K562 (cell line): Measurements from ENCODE around the gene CDC26. TPM values are rescaled to one million over a fixed set of nuclear protein-coding genes. Genes with fewer than 3 reads are reported as not detected.

Experiments
- ATAC-seq: fragments of 200-7000 bp; cut with Tn5 transposase; 3 replicates; pipeline ENCODE4 v1.9.1; 2020; ENCODE audit warnings: moderate library complexity
- BruUV-seq: library from RNA; stranded (reverse); fragments of 400-500 nt; replicated peaks from 2 replicates; lab custom pipeline; 2021; lab: Mats Ljungman, UMichigan
- CTCF ChIA-PET: fragments of 300-600 bp; formaldehyde crosslinking; extraction: SDS; loops from one replicate; lab custom pipeline; 2021; ENCODE audit warnings: low intra/inter-chr PET ratio; lab: Yijun Ruan, JAX
- POLR2A ChIA-PET: fragments of 300-600, 350-650 bp; sonication (Branson Sonifier 250); formaldehyde crosslinking; extraction: SDS; loops from one replicate; lab custom pipeline; 2021; ENCODE audit warnings: antibody characterized with exemption, inconsistent platforms; lab: Yijun Ruan, JAX
- DNase-seq, 4 experiments: peaks; one replicate each; pipeline versions ENCODE4 v3.0.0 to v3.0.0-alpha.2; 2011 to 2018; ENCODE audit warnings: low spot score in 3 of 4, mixed read lengths in 3 of 4; ENCODE audit errors: extremely low read depth in 1 of 4
- FAIRE-seq: peaks from 2 replicates; lab custom pipeline; 2011; peaks lifted over from hg19 to GRCh38; lab: Jason Lieb, UNC
- H2AFZ ChIP-seq: 2 replicates; pipeline ENCODE4 v1.6.0; 2011; ENCODE audit warnings: low read depth, low read length, control low read depth, inconsistent platforms
- H3K27ac ChIP-seq: fragments of 200-600 bp; 3 replicates; pipeline ENCODE4 v1.8.0; 2011; ENCODE audit warnings: low read depth, mild to moderate bottlenecking, control low read depth, inconsistent platforms, low read length, moderate library complexity, mixed read lengths; ENCODE audit errors: extremely low read depth
- H3K27me3 ChIP-seq, 2 experiments: fragments of 300-600 bp in 1 of 2; 2 replicates in 1 of 2; 3 replicates in 1 of 2; pipeline versions ENCODE4 v1.6.0 to v1.8.0; 2011; ENCODE audit warnings: inconsistent platforms in 2 of 2, low read length in 2 of 2, mild to moderate bottlenecking in 1 of 2, mixed read lengths in 1 of 2, moderate library complexity in 1 of 2; ENCODE audit not compliant: control insufficient read depth in 2 of 2, insufficient read depth in 2 of 2
- H3K36me3 ChIP-seq: fragments of 300-600 bp; 3 replicates; pipeline ENCODE4 v1.8.0; 2011; ENCODE audit warnings: mild to moderate bottlenecking, low read length, inconsistent platforms; ENCODE audit not compliant: control insufficient read depth, insufficient read depth
- H3K4me1 ChIP-seq, 2 experiments: fragments of 200-600 bp in 1 of 2; replicated peaks in 1 of 2; 2 replicates in 1 of 2; 3 replicates in 1 of 2; pipeline versions ENCODE4 v1.5.1 to v1.8.0; 2011; ENCODE audit warnings: inconsistent platforms in 2 of 2, low read length in 2 of 2, mild to moderate bottlenecking in 1 of 2, mixed read lengths in 1 of 2, moderate library complexity in 1 of 2; ENCODE audit not compliant: control insufficient read depth in 2 of 2, insufficient read depth in 2 of 2
- H3K4me2 ChIP-seq: 2 replicates; pipeline ENCODE4 v1.6.1; 2011; ENCODE audit warnings: low read length, control low read depth, inconsistent platforms, mixed read lengths; ENCODE audit not compliant: insufficient read depth
- H3K4me3 ChIP-seq: fragments of 200-600 bp; sonication (generic), shearing (Covaris generic); 2 replicates; pipeline ENCODE4 v1.5.1; 2016; ENCODE audit warnings: control low read depth, inconsistent platforms
- H3K79me2 ChIP-seq: fragments of 200-600 bp; 3 replicates; pipeline ENCODE4 v1.8.0; 2011; ENCODE audit warnings: low read length, inconsistent platforms; ENCODE audit not compliant: control insufficient read depth, insufficient read depth
- H3K9ac ChIP-seq, 2 experiments: 2 replicates each; pipeline versions ENCODE4 v1.6.0 to v1.6.1; 2011; ENCODE audit warnings: low read depth in 2 of 2, low read length in 2 of 2, control low read depth in 1 of 2, inconsistent platforms in 1 of 2, mild to moderate bottlenecking in 1 of 2, mixed read lengths in 1 of 2; ENCODE audit not compliant: insufficient read depth in 1 of 2
- H3K9me1 ChIP-seq: one replicate; pipeline ENCODE4 v1.6.0; 2011; ENCODE audit warnings: inconsistent platforms, mild to moderate bottlenecking, low read length, moderate library complexity; ENCODE audit not compliant: control insufficient read depth, insufficient read depth
- H3K9me3 ChIP-seq: replicated peaks from 2 replicates; pipeline ENCODE4 v1.5.1; 2011; ENCODE audit warnings: low read depth, low read length, inconsistent platforms; ENCODE audit not compliant: control insufficient read depth, insufficient read depth
- H4K20me1 ChIP-seq: replicated peaks from 2 replicates; pipeline ENCODE4 v1.6.1; 2011; ENCODE audit warnings: low read length, inconsistent platforms, mixed read lengths; ENCODE audit not compliant: control insufficient read depth, insufficient read depth
- ATF1 ChIP-seq, 2 experiments: fragments of 450-650 bp in 1 of 2; IDR thresholded peaks; 2 replicates each; pipeline ENCODE4 v1.6.1; 2016; ENCODE audit warnings: missing compliant biosample characterization in 1 of 2, missing genetic modification characterization in 1 of 2
- BCOR ChIP-seq: fragments of 450-650 bp; IDR thresholded peaks from 2 replicates; pipeline ENCODE4 v1.6.1; 2016
- CEBPB ChIP-seq: fragments of 450-650 bp; IDR thresholded peaks from 2 replicates; pipeline ENCODE4 v1.6.1; 2016; ENCODE audit warnings: missing genetic modification characterization, missing compliant biosample characterization
- CEBPG ChIP-seq, 3 experiments: fragments of 200-800 bp in 1 of 3; sonication (Bioruptor generic) in 1 of 3; sonication (generic) in 1 of 3; formaldehyde crosslinking in 1 of 3; IDR thresholded peaks in 2 of 3; conservative IDR thresholded peaks in 1 of 3; 2 replicates each; pipeline versions ENCODE4 v1.6.1 to v1.8.0; 2016 to 2022; ENCODE audit warnings: missing compliant biosample characterization in 2 of 3, missing genetic modification characterization in 2 of 3, mild to moderate bottlenecking in 1 of 3, missing genetic modification reagents in 1 of 3
- DPF2 ChIP-seq: fragments of 450-650 bp; IDR thresholded peaks from 2 replicates; pipeline ENCODE4 v1.6.1; 2016
- FOSL1 ChIP-seq: fragments of 200-800 bp; sonication (Bioruptor generic); conservative IDR thresholded peaks from 2 replicates; pipeline ENCODE4 v1.6.1; 2016; ENCODE audit warnings: missing genetic modification characterization, missing compliant biosample characterization
- JUND ChIP-seq, 2 experiments: IDR thresholded peaks; 2 replicates in 1 of 2; 3 replicates in 1 of 2; pipeline ENCODE4 v1.6.1; 2011; ENCODE audit warnings: borderline replicate concordance in 2 of 2, low read depth in 2 of 2, low read length in 2 of 2, improper control_type of control experiment in 1 of 2, missing biosample characterization in 1 of 2, missing genetic modification characterization in 1 of 2, missing genetic modification reagents in 1 of 2
- MAFG ChIP-seq: fragments of 450-650 bp; conservative IDR thresholded peaks from 2 replicates; pipeline ENCODE4 v1.6.1; 2016; ENCODE audit warnings: missing genetic modification characterization, missing compliant biosample characterization
- NFE2 ChIP-seq: IDR thresholded peaks from 2 replicates; pipeline ENCODE4 v1.6.1; 2014; ENCODE audit warnings: antibody characterized with exemption, low read depth
- POLR2A ChIP-seq: fragments of 450-650 bp; conservative IDR thresholded peaks from 2 replicates; pipeline ENCODE4 v1.6.1; 2016
- U2AF1 ChIP-seq: fragments of 200-400 bp; formaldehyde crosslinking; optimal IDR thresholded peaks from 2 replicates; pipeline ENCODE3; 2017; ENCODE audit warnings: mild to moderate bottlenecking, low read depth, low read length, moderate library complexity
- YBX1 ChIP-seq: fragments of 450-650 bp; IDR thresholded peaks from 2 replicates; pipeline ENCODE4 v1.7.1; 2016; ENCODE audit warnings: mild to moderate bottlenecking
- ZNF316 ChIP-seq: fragments of 450-650 bp; IDR thresholded peaks from 2 replicates; pipeline ENCODE4 v1.6.1; 2016
- ZNF384 ChIP-seq: IDR thresholded peaks from 2 replicates; pipeline ENCODE4 v1.6.1; 2012; ENCODE audit warnings: low read depth, low read length, improper control_type of control experiment
- ZNF766 ChIP-seq: fragments of 200-800 bp; sonication (Bioruptor generic); conservative IDR thresholded peaks from 2 replicates; pipeline ENCODE4 v1.6.1; 2016; ENCODE audit warnings: missing genetic modification characterization, missing compliant biosample characterization
- WGBS: fragments of 100-300 bp; shearing (Covaris generic); methylation state at CpG from one replicate; pipeline ENCODE4 v1.1.6; 2016; ENCODE audit warnings: low coverage, mixed read lengths; ENCODE audit not compliant: insufficient coverage; ENCODE audit errors: missing lambda C conversion rate; 5-methylcytosine and 5-hydroxymethylcytosine counted together
- in situ Hi-C: fragments of 300-500 bp; cut with MboI; formaldehyde crosslinking; loops from 4 replicates; pipeline ENCODE4 v1.15.0; 2018; ENCODE audit warnings: inconsistent platforms, mixed read lengths
- intact Hi-C: fragments of 100-400 bp; cut with micrococcal nuclease; formaldehyde crosslinking; loops from 2 replicates; pipeline ENCODE4 v1.14.2; 2022
- polyA plus RNA-seq, 8 experiments: library from polyadenylated mRNA; depleted of rRNA in 4 of 8; stranded (reverse) in 5 of 8; unstranded in 3 of 8; fragments of >200 nt; fragmentation: Nextera tagmentation in 2 of 8; fragmentation: Illumina TruSeq in 1 of 8; extraction: Ambion mirVana in 2 of 8; extraction: Trizol in 1 of 8; gene quantifications; 2 replicates each; pipeline versions ENCODE4 v1.2.1 to v1.2.3, GENCODE V29; 2011 to 2014; ENCODE audit warnings: inconsistent platforms in 1 of 8, missing spikeins in 1 of 8
- total RNA-seq, 7 experiments: library from RNA; depleted of rRNA in 6 of 7; stranded (reverse); fragments of >200 nt in 6 of 7; fragmentation: Illumina TruSeq in 2 of 7; extraction: Trizol in 2 of 7; gene quantifications; 2 replicates each; pipeline versions ENCODE4 v1.2.1 to v1.2.3, GENCODE V29; 2011 to 2021; ENCODE audit warnings: low replicate concordance in 1 of 7

The CDC26 gene
- total and polyA plus RNA-seq, 9 of the 15 experiments (the other 6 are each of a cell fraction or from before 2014, with no cell fraction given), result 33.0 to 147 (median 60.0) TPM

DNA sequence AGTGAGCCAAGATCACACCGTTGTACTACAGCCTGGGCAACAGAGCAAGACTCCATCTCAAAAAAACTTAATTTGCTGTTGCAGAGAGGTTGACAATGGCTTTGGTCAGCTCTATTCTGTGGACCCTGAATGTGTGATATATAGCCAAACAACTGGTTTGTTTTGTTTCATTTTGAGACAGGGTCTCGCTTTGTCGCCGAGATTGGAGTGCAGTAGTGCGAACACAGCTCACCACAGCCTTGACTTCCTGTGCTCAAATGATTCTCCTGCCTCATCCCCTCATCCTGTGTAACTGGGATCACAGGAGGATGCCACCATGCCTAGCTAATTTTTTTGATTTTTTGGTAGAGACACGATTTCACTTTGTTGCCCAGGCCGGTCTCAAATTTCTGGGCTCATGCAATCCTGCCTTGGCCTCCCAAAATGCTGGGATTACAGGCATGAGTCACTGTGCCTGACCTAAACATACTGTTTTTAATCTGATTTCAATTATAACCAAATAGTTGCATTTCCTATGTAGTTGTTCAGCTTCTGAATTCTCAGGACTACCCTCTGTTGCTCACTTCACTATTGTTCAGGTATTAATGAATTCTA lies 18.0 kb upstream of the CDC26 start:
- FAIRE-seq (no peak), ATAC-seq (no peak), DNase-seq (no peak)
- Histone ChIP-seq H3K9me3 (no peaks in the 10 kb centered on the region), H3K9ac (no peak overlapping the region), H3K4me3 (no peak overlapping the region), H3K4me2 (no peak overlapping the region), H3K27ac (no peak overlapping the region), H2AFZ (no peak overlapping the region), H3K27me3 (peaks cover 6 to 13% of the 10 kb centered on the region in 2 experiments; a peak in 4 of 5 replicates), H4K20me1 (0 out of 2 replicates have a peak, but pooled peaks cover 3% of the 10 kb centered on the region), H3K4me1 (peaks cover 5 to 9% of the 10 kb centered on the region in 2 experiments; a peak in 4 of 5 replicates), H3K79me2 (no peaks in the 10 kb centered on the region), H3K9me1 (no peaks in the 10 kb centered on the region), H3K36me3 (peaks cover 53% of the 10 kb centered on the region)
- in situ Hi-C loops (no loop called here), intact Hi-C loops (no loop called here)
- POLR2A ChIA-PET, result interaction anchor here (0.6 to 2.1 kb wide), 3 partner anchors 9 to 231 kb away, joined by 3 to 6 read pairs (median 3); no protein-coding TSS in a partner anchor
- BruUV-seq, result no TSS peak
- TF ChIP-seq ATF1 (CRISPR knock-in tag; IDR thresholded peaks at IDR 0.05), result no peak
- no peak for TF ChIP-seq ATF1 (tag; IDR thresholded peaks at IDR 0.05)
- TF ChIP-seq POLR2A, result peak; percentile 38; the same call in 1 of the 2 replicates
- whole genome bisulfite sequencing, result 93% methylated on average over 7 of the region's 7 CpGs
- CTCF ChIA-PET, result no interaction called here

DNA sequence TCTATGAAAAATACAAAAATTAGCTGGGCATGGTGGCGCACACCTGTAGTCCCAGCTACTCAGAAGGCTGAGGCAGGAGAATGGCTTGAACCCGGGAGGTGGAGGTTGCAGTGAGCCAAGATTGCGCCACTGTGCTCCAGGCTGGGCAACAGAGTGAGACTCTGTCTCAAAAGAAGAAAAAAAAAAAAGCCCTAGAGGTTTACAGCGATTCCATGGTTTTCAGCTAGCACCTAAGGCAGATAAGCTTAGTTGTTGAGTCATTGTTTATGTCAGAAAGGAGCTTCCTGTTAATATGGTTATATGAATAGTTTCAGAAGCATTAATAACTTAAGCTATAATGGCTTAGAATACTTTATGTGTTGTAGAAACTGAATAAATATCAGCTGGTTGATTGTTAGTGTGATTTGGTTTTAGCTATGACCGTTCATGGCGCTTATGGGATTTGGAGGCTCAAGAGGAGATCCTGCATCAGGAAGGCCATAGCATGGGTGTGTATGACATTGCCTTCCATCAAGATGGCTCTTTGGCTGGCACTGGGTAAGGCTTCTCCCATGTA lies 14.8 kb upstream of the CDC26 start:
- CTCF ChIA-PET, result no interaction called here
- peaks cover 80% of the 10 kb centered on the region for H3K36me3 ChIP-seq
- H3K27ac ChIP-seq, result peak overlapping the region; percentile 53; the same call in 1 of the 3 replicates
- no peak for TF ChIP-seq YBX1
- TF ChIP-seq BCOR, result peak; percentile 25; the same call in 1 of the 2 replicates
- TF ChIP-seq DPF2, result peak; percentile 45; the same call in 1 of the 2 replicates
- 0 out of 2 replicates have a peak, but pooled peaks have one; percentile 23 for TF ChIP-seq FOSL1 (tag)
- no peak for TF ChIP-seq U2AF1
- TF ChIP-seq CEBPG (CRISPR knock-in tag; IDR thresholded peaks at IDR 0.05), result no peak
- peak in 1 of 2 experiments; percentile 48; a peak in 2 of 4 replicates for TF ChIP-seq CEBPG (tag; conservative IDR thresholded peaks at IDR 0.05 in 1 of 2, IDR thresholded peaks at IDR 0.05 in 1 of 2)
- TF ChIP-seq MAFG (tag), result peak; percentile 56
- TF ChIP-seq ZNF384, result peak; percentile 73; the same call in 1 of the 2 replicates
- peak; percentile 93 for TF ChIP-seq ZNF766 (CRISPR knock-in tag)
- no peak for TF ChIP-seq JUND (IDR thresholded peaks at IDR 0.05; ENCODE audit: borderline replicate concordance, low read depth, low read length)
- peak; percentile 26; the same call in 1 of the 3 replicates for TF ChIP-seq JUND (tag; IDR thresholded peaks at IDR 0.05; ENCODE audit: borderline replicate concordance, low read depth, low read length)
- peak; percentile 28; the same call in 1 of the 2 replicates for TF ChIP-seq ZNF316
- peak; percentile 77 for TF ChIP-seq CEBPB (tag)
- TF ChIP-seq NFE2, result peak; percentile 39; the same call in 1 of the 2 replicates

More for the DNA sequence above, 14.8 kb upstream of the CDC26 start:
- in situ Hi-C loops (no loop called here), intact Hi-C loops (no loop called here)
- no peaks in the 10 kb centered on the region for H3K79me2 ChIP-seq
- ATAC-seq (0 out of 3 replicates have a peak, but pooled peaks have one; percentile 21), FAIRE-seq (no peak), DNase-seq (no peak)
- H3K4me3 ChIP-seq, result no peak overlapping the region
- 81% methylated on average over 6 of the region's 6 CpGs for WGBS
- BruUV-seq, result no TSS peak
- no peaks in the 10 kb centered on the region for H3K9me3 ChIP-seq
- peaks cover 0 to 5% of the 10 kb centered on the region in 2 experiments; a peak in 2 of 5 replicates for H3K4me1 ChIP-seq
- H3K9ac ChIP-seq, result no peak overlapping the region
- no peaks in the 10 kb centered on the region for H3K9me1 ChIP-seq
- H3K27me3 ChIP-seq, result no peaks in the 10 kb centered on the region
- no peak overlapping the region for H3K4me2 ChIP-seq
- POLR2A ChIA-PET, result interaction anchor here (0.5 to 2.0 kb wide), 7 partner anchors 9 to 840 kb away, joined by 3 to 8 read pairs (median 4); partner anchors contain the start of genes CDC26 and PRPF4
- H2AFZ ChIP-seq, result no peak overlapping the region
- H4K20me1 ChIP-seq, result 0 out of 2 replicates have a peak, but pooled peaks cover 3% of the 10 kb centered on the region
